GM12872 (cell line): Measurements from ENCODE around the gene TUNAR.

Experiments
- TF ChIP-seq, protein P1 (sequence below): IDR thresholded peaks from 3 replicates; pipeline ENCODE4 v1.5.1; 2011; ENCODE audit warnings: low read depth, mild to moderate bottlenecking, low read length, moderate library complexity; ENCODE audit not compliant: insufficient read depth

TUNAR gene

DNA sequence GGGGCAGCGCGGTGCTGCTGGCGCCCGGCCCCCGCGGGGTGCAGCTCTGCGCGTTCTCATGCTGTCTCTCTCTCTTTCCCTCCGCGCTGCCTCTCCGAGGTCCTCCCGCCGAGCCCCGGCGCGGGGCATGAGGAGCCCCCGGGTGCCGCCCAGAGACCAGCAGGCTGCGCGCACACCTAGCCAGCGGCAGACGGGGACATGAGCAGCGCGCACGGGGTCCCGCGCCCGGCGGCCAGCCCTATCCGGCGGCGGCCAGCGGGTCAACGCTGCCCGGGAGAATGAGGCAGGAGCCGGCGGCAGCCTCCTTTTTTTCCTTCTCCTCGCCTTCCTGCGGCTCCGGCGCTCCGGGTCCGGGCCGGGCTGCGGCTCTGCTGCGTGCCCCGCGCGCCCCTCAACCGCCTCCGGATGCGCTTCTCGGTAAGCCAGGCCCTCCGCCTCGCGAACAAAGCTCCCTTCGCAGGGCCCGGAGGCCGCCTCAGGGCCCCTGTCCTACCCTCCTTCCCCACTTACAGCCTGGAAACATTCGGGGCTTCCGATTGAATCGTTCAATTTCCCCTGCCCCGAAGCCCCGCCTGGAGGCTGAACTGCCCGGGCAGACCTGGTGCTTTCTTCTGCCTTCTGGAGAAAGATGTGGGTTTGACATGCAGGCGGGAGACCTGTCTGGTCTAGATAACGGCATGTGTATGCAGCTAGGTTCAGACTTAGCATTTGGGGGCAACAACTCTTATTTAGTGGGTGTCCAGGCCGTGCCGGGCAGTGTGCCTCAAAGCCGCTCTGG, at the start of gene TUNAR:
TUNAR (plus strand) TSS at position 72 of the 778 bp plus-strand sequence.
- TF ChIP-seq, protein P1, sequence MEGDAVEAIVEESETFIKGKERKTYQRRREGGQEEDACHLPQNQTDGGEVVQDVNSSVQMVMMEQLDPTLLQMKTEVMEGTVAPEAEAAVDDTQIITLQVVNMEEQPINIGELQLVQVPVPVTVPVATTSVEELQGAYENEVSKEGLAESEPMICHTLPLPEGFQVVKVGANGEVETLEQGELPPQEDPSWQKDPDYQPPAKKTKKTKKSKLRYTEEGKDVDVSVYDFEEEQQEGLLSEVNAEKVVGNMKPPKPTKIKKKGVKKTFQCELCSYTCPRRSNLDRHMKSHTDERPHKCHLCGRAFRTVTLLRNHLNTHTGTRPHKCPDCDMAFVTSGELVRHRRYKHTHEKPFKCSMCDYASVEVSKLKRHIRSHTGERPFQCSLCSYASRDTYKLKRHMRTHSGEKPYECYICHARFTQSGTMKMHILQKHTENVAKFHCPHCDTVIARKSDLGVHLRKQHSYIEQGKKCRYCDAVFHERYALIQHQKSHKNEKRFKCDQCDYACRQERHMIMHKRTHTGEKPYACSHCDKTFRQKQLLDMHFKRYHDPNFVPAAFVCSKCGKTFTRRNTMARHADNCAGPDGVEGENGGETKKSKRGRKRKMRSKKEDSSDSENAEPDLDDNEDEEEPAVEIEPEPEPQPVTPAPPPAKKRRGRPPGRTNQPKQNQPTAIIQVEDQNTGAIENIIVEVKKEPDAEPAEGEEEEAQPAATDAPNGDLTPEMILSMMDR, result no peak

GRCh38 chr14:95828649-95829265, 47.9 kb upstream of the TUNAR start:
- TF ChIP-seq, protein P1, result no peak

DNA sequence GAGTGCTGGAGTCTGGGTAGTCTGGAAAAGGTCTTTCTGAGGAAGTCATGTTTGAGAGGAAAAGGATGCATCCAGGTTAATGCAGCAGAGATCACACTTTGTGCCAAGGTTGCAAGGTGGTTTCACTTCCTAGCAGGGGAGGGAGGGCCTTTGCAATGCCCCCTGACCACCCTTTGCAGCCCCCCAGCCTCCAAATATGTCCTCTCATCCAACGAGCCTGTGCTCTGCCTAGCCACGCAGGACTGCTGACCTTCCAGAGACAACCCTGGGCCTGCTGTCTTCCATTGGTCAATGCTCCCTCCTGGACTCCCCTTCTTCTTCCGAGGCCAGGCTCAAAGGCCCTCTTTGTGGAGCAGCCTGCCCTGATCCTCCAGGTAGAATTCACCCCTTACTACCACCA, 47.3 kb upstream of the TUNAR start:
- TF ChIP-seq, protein P1, result no peak

GRCh38 chr14:95830386-95830785, 46.2 kb upstream of the TUNAR start:
- TF ChIP-seq, protein P1, result no peak

DNA sequence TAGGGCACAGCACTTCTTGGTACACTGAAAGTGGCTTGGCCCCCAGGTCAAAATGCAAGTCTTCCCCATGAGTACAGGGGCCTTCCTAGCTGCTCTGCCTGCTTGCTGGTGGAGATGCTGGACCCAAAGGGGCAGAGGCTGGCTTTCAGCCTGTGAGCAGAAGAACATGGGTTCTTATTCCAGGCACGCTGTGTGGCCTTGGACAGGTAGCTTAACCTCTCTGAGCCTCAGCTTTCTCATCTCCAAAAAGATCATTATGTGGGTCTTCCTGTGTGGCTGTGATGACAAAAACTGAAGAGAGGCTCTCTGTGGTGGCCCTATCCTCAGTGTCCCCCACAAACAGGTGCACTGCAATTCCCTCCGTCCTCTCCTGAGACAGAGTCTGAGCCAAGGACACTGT, 45.6 kb upstream of the TUNAR start:
- TF ChIP-seq, protein P1, result no peak

GRCh38 chr14:95831468-95831867, 45.2 kb upstream of the TUNAR start:
- TF ChIP-seq, protein P1, result no peak

GRCh38 chr14:95832012-95832411, 44.6 kb upstream of the TUNAR start:
- TF ChIP-seq, protein P1, result no peak
